ENCODE data around the gene ZNF711.

ZNF711 gene

DNA sequence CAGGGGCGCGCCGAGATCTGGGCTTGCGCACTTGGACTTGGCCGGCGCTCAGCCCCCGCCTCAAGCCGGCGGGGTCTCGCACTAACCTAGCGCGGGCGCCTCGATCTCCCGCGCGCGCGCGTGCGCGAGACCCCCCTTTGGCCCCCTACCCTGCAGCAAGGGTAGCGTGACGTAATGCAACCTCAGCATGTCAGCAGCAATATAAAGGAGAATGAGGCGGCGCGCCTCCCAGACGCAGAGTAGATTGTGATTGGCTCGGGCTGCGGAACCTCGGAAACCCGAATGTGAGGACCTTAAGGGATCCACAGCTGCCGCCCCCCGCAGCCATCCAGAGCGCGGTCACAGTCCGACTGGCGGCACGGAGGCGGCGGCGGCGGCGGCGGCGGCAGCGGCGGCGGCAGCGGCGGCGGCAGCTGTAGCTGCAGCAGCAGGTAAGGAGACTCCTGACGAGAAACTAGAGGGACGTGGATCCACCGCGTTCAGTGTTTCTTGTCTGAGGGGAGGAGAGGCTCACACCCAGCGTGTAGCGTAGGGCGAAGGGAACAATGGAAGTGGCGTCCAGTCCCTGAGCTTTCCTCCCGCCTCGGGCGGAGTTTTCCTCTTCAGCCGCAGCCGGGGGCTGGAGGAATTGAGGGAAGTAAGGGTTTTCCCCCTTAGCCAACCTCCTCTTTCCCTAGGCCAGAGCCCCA is at the start of gene ZNF711, which contains the start of gene SATL1:
ZNF711 (plus strand) TSS at position 231 of the 689 bp plus-strand sequence. CDS start 3,582 bp downstream, outside the sequence.
SATL1 (minus strand) TSS at position 19 of the 689 bp plus-strand sequence. CDS start 134,811 bp downstream, outside the sequence.
- H3K4me3 ChIP-seq (ENCODE audit: low read length), result peak within 1 kb of the TSS; percentile 69
- no peaks in the 10 kb centered on the region for H3K36me3 ChIP-seq (replicated peaks; ENCODE audit: insufficient read depth, low read length)
- H3K4me1 ChIP-seq (ENCODE audit: low read length), result 0 out of 2 replicates have a peak, but pooled peaks cover 7% of the 10 kb centered on the region
- no peaks in the 10 kb centered on the region for H3K9me2 ChIP-seq (replicated peaks; ENCODE audit: insufficient read depth, low read length)
- no peaks in the 10 kb centered on the region for H4K20me1 ChIP-seq (ENCODE audit: insufficient read depth, low read length)
- TF ChIP-seq EZH2 (optimal IDR thresholded peaks at IDR 0.05; ENCODE audit: low read depth, low read length), result no peak
- TF ChIP-seq CTCF (IDR thresholded peaks at IDR 0.05; ENCODE audit: low read length), result no peak
- TF ChIP-seq EZH2phosphoT487 (IDR thresholded peaks at IDR 0.05; ENCODE audit: low read length), result no peak
- H3K27me3 ChIP-seq (replicated peaks; ENCODE audit: insufficient read depth, low read length), result no peaks in the 10 kb centered on the region
- H3F3A ChIP-seq (ENCODE audit: insufficient read depth, low read length), result no peaks in the 10 kb centered on the region
- peak; percentile 12 for DNase-seq
- H3K9ac ChIP-seq (ENCODE audit: low read length), result peak within 1 kb of the TSS; percentile 46; the same call in 1 of the 2 replicates
- H3K4me2 ChIP-seq (ENCODE audit: low read depth, low read length), result peak within 1 kb of the TSS; percentile 77
- peak within 1 kb of the TSS; percentile 91 for H2AFZ ChIP-seq (ENCODE audit: low read length)
- no peaks in the 10 kb centered on the region for H3K79me2 ChIP-seq (ENCODE audit: low read length)
- no peaks in the 10 kb centered on the region for H3K9me3 ChIP-seq (replicated peaks; ENCODE audit: insufficient read depth, low read length)
- no peak within 1 kb of the TSS for H3K27ac ChIP-seq (ENCODE audit: low read length)

- Histone ChIP-seq H3K27me3 (replicated peaks; ENCODE audit: insufficient read depth, low read length) (no peaks in the 10 kb centered on the region), H3K4me1 (ENCODE audit: low read length) (no peaks in the 10 kb centered on the region), H3K4me2 (ENCODE audit: low read depth, low read length) (no peak overlapping the region), H3K4me3 (ENCODE audit: low read length) (no peak overlapping the region), H2AFZ (ENCODE audit: low read length) (no peak overlapping the region), H4K20me1 (ENCODE audit: insufficient read depth, low read length) (no peaks in the 10 kb centered on the region), H3K9me3 (replicated peaks; ENCODE audit: insufficient read depth, low read length) (no peaks in the 10 kb centered on the region), H3F3A (ENCODE audit: insufficient read depth, low read length) (no peaks in the 10 kb centered on the region), H3K27ac (ENCODE audit: low read length) (no peak overlapping the region), H3K9me2 (replicated peaks; ENCODE audit: insufficient read depth, low read length) (no peaks in the 10 kb centered on the region), H3K36me3 (replicated peaks; ENCODE audit: insufficient read depth, low read length) (no peaks in the 10 kb centered on the region), H3K79me2 (ENCODE audit: low read length) (no peaks in the 10 kb centered on the region), H3K9ac (ENCODE audit: low read length) (no peak overlapping the region)
- TF ChIP-seq EZH2 (optimal IDR thresholded peaks at IDR 0.05; ENCODE audit: low read depth, low read length) (no peak), EZH2phosphoT487 (IDR thresholded peaks at IDR 0.05; ENCODE audit: low read length) (no peak), CTCF (IDR thresholded peaks at IDR 0.05; ENCODE audit: low read length) (no peak)
- DNase-seq, result no peak
Measured at GRCh38 chrX:85196319-85196718, 47.5 kb upstream of the ZNF711 start.

GRCh38 chrX:85203461-85203970 is 40.3 kb upstream of the ZNF711 start:
- TF ChIP-seq EZH2phosphoT487 (IDR thresholded peaks at IDR 0.05; ENCODE audit: low read length) (no peak), CTCF (IDR thresholded peaks at IDR 0.05; ENCODE audit: low read length) (no peak), EZH2 (optimal IDR thresholded peaks at IDR 0.05; ENCODE audit: low read depth, low read length) (no peak)
- Histone ChIP-seq H3K27ac (ENCODE audit: low read length) (no peak overlapping the region), H3K9me2 (replicated peaks; ENCODE audit: insufficient read depth, low read length) (no peaks in the 10 kb centered on the region), H3K79me2 (ENCODE audit: low read length) (no peaks in the 10 kb centered on the region), H2AFZ (ENCODE audit: low read length) (no peak overlapping the region), H3K4me2 (ENCODE audit: low read depth, low read length) (no peak overlapping the region), H3F3A (ENCODE audit: insufficient read depth, low read length) (no peaks in the 10 kb centered on the region), H3K9me3 (replicated peaks; ENCODE audit: insufficient read depth, low read length) (no peaks in the 10 kb centered on the region), H3K36me3 (replicated peaks; ENCODE audit: insufficient read depth, low read length) (no peaks in the 10 kb centered on the region), H3K4me3 (ENCODE audit: low read length) (no peak overlapping the region), H3K27me3 (replicated peaks; ENCODE audit: insufficient read depth, low read length) (no peaks in the 10 kb centered on the region), H4K20me1 (ENCODE audit: insufficient read depth, low read length) (no peaks in the 10 kb centered on the region), H3K9ac (ENCODE audit: low read length) (no peak overlapping the region), H3K4me1 (ENCODE audit: low read length) (no peaks in the 10 kb centered on the region)
- no peak for DNase-seq
